Vagina (tissue), 2 donors: Measurements from ENCODE around the gene TMEM47.

Source experiments
- POLR2A ChIP-seq, 2 donors: fragments of 450-650 bp; IDR thresholded peaks; one replicate each; pipeline ENCODE4 v1.6.1; 2017; ENCODE audit warnings: antibody characterized with exemption in 2 of 2, mild to moderate bottlenecking in 2 of 2, moderate library complexity in 2 of 2
- POLR2AphosphoS5 ChIP-seq, 2 donors: sonication (generic); formaldehyde crosslinking; IDR thresholded peaks; one replicate each; pipeline ENCODE4 v1.9.0; 2017; ENCODE audit warnings: antibody characterized with exemption in 2 of 2, mild to moderate bottlenecking in 2 of 2, low read depth in 1 of 2; ENCODE audit not compliant: insufficient read depth in 1 of 2
- TF ChIP-seq, protein P1 (sequence below), 3 experiments: fragments of 450-650 bp in 2 of 3; fragments of 200-600 bp in 1 of 3; sonication (generic) in 1 of 3; IDR thresholded peaks; one replicate each; pipeline ENCODE4 v1.5.1; 2017 to 2019; ENCODE audit warnings: antibody characterized with exemption in 3 of 3, mild to moderate bottlenecking in 2 of 3, moderate library complexity in 2 of 3

DNA sequence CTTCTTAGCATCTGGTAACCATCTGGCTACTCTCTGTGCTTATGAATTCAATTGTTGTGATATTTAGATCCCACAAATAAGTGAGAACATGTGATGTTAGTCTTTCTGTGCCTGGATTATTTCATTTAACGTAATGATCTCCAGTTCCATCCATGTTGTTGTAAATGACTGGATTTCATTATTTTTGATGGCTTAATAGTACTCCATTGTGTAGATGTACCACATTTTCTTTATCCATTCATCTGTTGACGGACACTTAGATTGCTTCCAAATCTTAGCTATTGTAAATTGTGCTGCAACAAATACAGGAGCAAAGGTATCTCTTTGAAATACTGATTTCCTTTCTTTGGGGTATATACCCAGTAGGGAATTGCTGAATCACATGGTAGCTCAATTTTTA, 30.0 kb upstream of the TMEM47 start:
- TF ChIP-seq, protein P1, sequence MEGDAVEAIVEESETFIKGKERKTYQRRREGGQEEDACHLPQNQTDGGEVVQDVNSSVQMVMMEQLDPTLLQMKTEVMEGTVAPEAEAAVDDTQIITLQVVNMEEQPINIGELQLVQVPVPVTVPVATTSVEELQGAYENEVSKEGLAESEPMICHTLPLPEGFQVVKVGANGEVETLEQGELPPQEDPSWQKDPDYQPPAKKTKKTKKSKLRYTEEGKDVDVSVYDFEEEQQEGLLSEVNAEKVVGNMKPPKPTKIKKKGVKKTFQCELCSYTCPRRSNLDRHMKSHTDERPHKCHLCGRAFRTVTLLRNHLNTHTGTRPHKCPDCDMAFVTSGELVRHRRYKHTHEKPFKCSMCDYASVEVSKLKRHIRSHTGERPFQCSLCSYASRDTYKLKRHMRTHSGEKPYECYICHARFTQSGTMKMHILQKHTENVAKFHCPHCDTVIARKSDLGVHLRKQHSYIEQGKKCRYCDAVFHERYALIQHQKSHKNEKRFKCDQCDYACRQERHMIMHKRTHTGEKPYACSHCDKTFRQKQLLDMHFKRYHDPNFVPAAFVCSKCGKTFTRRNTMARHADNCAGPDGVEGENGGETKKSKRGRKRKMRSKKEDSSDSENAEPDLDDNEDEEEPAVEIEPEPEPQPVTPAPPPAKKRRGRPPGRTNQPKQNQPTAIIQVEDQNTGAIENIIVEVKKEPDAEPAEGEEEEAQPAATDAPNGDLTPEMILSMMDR (IDR thresholded peaks at IDR 0.05), result no peak
- TF ChIP-seq POLR2A (IDR thresholded peaks at IDR 0.05) (no peak), POLR2AphosphoS5 (IDR thresholded peaks at IDR 0.05; ENCODE audit: insufficient read depth in 1 of 2, low read depth in 1 of 2) (no peak)
